Naive thymus-derived CD8-positive, alpha-beta T cell (primary cell): ENCODE measurements around the gene NUP85. TPM values are rescaled to one million over a fixed set of nuclear protein-coding genes. Genes with fewer than 3 reads are reported as not detected.
"Not testable (repeated sequence)": the region's sequence is repeated elsewhere in the genome, so short reads cannot be mapped to it uniquely, and the experiment has no call there.

Experiments used
- ATAC-seq, 2 donors: fragments of 150-1000 bp; cut with Tn5 transposase in 1 of 2; sonication (Bioruptor Pico), chemical (Tn5 transposase) in 1 of 2; 1 replicate in 1 of 2; 2 replicates in 1 of 2; pipeline ENCODE4 v1.10.0; 2021; ENCODE audit warnings: mild to moderate bottlenecking in 2 of 2, moderate library complexity in 2 of 2
- POLR2A ChIA-PET: fragments of 350-600 bp; sonication (Branson Sonifier 250); formaldehyde crosslinking; loops from one replicate; lab custom pipeline; 2021; ENCODE audit warnings: antibody characterized with exemption; lab: Charles Lee
- DNase-seq, 10 donors: peaks; one replicate each; pipeline versions ENCODE4 v3.0.0 to v3.0.0-alpha.2; 2020 to 2022
- H3K27ac Mint-ChIP-seq, 10 donors: one replicate each; pipeline ENCODE4 v1.8.0; 2020 to 2022; ENCODE audit warnings: mild to moderate bottlenecking in 10 of 10, mixed read lengths in 10 of 10, moderate library complexity in 4 of 10, inconsistent platforms in 1 of 10
- H3K27me3 Mint-ChIP-seq, 5 donors: one replicate each; pipeline ENCODE4 v1.8.0; 2021 to 2022; ENCODE audit warnings: mixed read lengths in 5 of 5
- H3K36me3 Mint-ChIP-seq, 3 donors: one replicate each; pipeline ENCODE4 v1.8.0; 2020 to 2022; ENCODE audit warnings: mixed read lengths in 3 of 3, mild to moderate bottlenecking in 2 of 3, inconsistent platforms in 1 of 3
- H3K4me1 Mint-ChIP-seq, 4 donors: one replicate each; pipeline ENCODE4 v1.8.0; 2021 to 2022; ENCODE audit warnings: mixed read lengths in 4 of 4
- H3K4me3 Mint-ChIP-seq, 10 donors: one replicate each; pipeline ENCODE4 v1.8.0; 2020 to 2022; ENCODE audit warnings: mild to moderate bottlenecking in 10 of 10, mixed read lengths in 10 of 10, moderate library complexity in 6 of 10, inconsistent platforms in 1 of 10
- H3K9me3 Mint-ChIP-seq, 9 donors: one replicate each; pipeline ENCODE4 v1.8.0; 2020 to 2022; ENCODE audit warnings: mixed read lengths in 9 of 9, mild to moderate bottlenecking in 3 of 9, inconsistent platforms in 1 of 9, moderate library complexity in 1 of 9
- polyA plus RNA-seq, 3 donors: library from polyadenylated mRNA; unstranded; fragments of 300-500 nt; fragmentation: Illumina TruSeq; gene quantifications; one replicate each; pipeline ENCODE4 v1.2.3, GENCODE V29; 2021
- total RNA-seq, 8 experiments: library from RNA in 2 of 8; stranded (reverse) in 2 of 8; gene quantifications; one replicate each; pipeline ENCODE4 v1.2.3 and lab custom pipeline; 2021 to 2026

NUP85 gene
- total RNA-seq (100 to 1,000 TPM; 150 to 155 TPM), polyA plus RNA-seq (10 to 100 TPM; 17.3 to 39.4 (median 21.4) TPM), total RNA-seq (lab: John Stamatoyannopoulos, UW) (35.9 to 129 (median 96.8) reads per million in 6 experiments)

- ATAC-seq = peak; percentile 85 to 87
- H3K36me3 Mint-ChIP-seq = peaks cover 0 to 20% (median 4%) of the 10 kb centered on the region in 3 donors
- POLR2A ChIA-PET = interaction anchor here (0.6 to 2.5 kb wide), 10 partner anchors 15 to 192 kb away, joined by 3 to 16 read pairs (median 4); partner anchors contain the start of genes ARMC7, GGA3, MRPS7 and SLC25A19
- H3K4me3 Mint-ChIP-seq = peak within 1 kb of the TSS; percentile 92 to 97 (median 96)
- H3K27ac Mint-ChIP-seq = peak within 1 kb of the TSS; percentile 98 to 100 (median 99)
- H3K27me3 Mint-ChIP-seq = no peaks in the 10 kb centered on the region
- no peaks in the 10 kb centered on the region for H3K9me3 Mint-ChIP-seq
- DNase-seq = peak; percentile 82 to 98 (median 92)
- peaks cover 11 to 40% (median 34%) of the 10 kb centered on the region in 4 donors for H3K4me1 Mint-ChIP-seq
Observed at GRCh38 chr17:75205037-75205792, at the start of gene NUP85. NUP85 (plus strand) TSS chr17:75205679; CDS start chr17:75205762, 83 bp downstream.

DNA sequence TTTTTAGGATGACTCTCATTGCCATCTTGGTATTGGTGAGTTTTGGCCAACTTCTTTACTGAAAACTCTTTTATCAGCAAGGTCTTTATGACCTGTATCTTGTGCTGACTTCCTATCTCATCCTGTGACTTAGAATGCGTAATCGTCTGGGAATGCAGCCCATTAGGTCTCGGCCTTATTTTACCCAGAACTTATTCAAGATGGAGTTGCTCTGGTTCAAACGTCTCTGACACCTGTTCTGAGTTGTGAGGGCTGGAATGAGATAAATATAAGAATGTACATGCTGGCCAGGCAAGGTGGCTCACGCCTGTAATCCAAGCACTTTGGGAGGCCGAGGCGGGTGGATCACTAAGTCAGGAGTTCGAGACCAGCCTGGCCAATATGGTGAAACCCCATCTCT lies 47.0 kb upstream of the NUP85 start:
- H3K4me1 Mint-ChIP-seq = peaks cover 3 to 16% (median 13%) of the 10 kb centered on the region in 4 donors
- not testable (repeated sequence) for H3K36me3 Mint-ChIP-seq, H3K4me3 Mint-ChIP-seq, DNase-seq, H3K27ac Mint-ChIP-seq, ATAC-seq, H3K27me3 Mint-ChIP-seq, H3K9me3 Mint-ChIP-seq
- POLR2A ChIA-PET = interaction anchor here (0.6 to 1.3 kb wide), 2 partner anchors 26 to 104 kb away, joined by 4 to 5 read pairs; partner anchors contain the start of genes GGA3 and MRPS7

- POLR2A ChIA-PET = interaction anchor here (0.6 to 1.3 kb wide), 3 partner anchors 24 to 103 kb away, joined by 3 to 5 read pairs (median 4); partner anchors contain the start of genes GGA3 and MRPS7
- no peak for ATAC-seq
- Mint-ChIP-seq H3K4me1 (peaks cover 1 to 15% (median 9%) of the 10 kb centered on the region in 4 donors), H3K9me3 (no peaks in the 10 kb centered on the region), H3K27me3 (peaks cover 0 to 2% (median 0%) of the 10 kb centered on the region in 5 donors), H3K4me3 (no peak overlapping the region), H3K36me3 (peaks cover 0 to 4% (median 0%) of the 10 kb centered on the region in 3 donors), H3K27ac (peak overlapping the region in 1 of 10 donors; percentile 61)
- DNase-seq = no peak
Observed at GRCh38 chr17:75159196-75160031, 46.1 kb upstream of the NUP85 start.

- Mint-ChIP-seq H3K4me3 (no peak overlapping the region), H3K4me1 (peaks cover 0 to 7% (median 2%) of the 10 kb centered on the region in 4 donors), H3K9me3 (no peaks in the 10 kb centered on the region), H3K27me3 (no peaks in the 10 kb centered on the region), H3K36me3 (peaks cover 0 to 8% (median 0%) of the 10 kb centered on the region in 3 donors), H3K27ac (peak overlapping the region in 1 of 10 donors; percentile 60)
- DNase-seq = no peak
- POLR2A ChIA-PET = interaction anchor here (1.0 kb wide), 1 partner anchor 23 kb away, joined by 3 read pairs; no protein-coding TSS in a partner anchor
- no peak for ATAC-seq
Observed at GRCh38 chr17:75160211-75160610, 45.3 kb upstream of the NUP85 start.

GRCh38 chr17:75163074-75163473 lies 42.4 kb upstream of the NUP85 start:
- H3K4me1 Mint-ChIP-seq = no peaks in the 10 kb centered on the region
- H3K4me3 Mint-ChIP-seq = no peak overlapping the region
- ATAC-seq (no peak), DNase-seq (no peak)
- H3K27me3 Mint-ChIP-seq = no peaks in the 10 kb centered on the region
- no peak overlapping the region for H3K27ac Mint-ChIP-seq
- peaks cover 0 to 36% (median 0%) of the 10 kb centered on the region in 3 donors for H3K36me3 Mint-ChIP-seq
- POLR2A ChIA-PET = no interaction called here
- no peaks in the 10 kb centered on the region for H3K9me3 Mint-ChIP-seq

- POLR2A ChIA-PET = interaction anchor here (0.7 to 1.5 kb wide), 3 partner anchors 11 to 111 kb away, joined by 3 to 8 read pairs (median 5); no protein-coding TSS in a partner anchor
- H3K27ac Mint-ChIP-seq = peak overlapping the region in 3 of 10 donors; percentile 13 to 55 (median 35)
- H3K4me1 Mint-ChIP-seq, ATAC-seq, H3K27me3 Mint-ChIP-seq, DNase-seq, H3K9me3 Mint-ChIP-seq, H3K4me3 Mint-ChIP-seq: not testable (repeated sequence)
- peaks cover 0 to 46% (median 2%) of the 10 kb centered on the region in 3 donors for H3K36me3 Mint-ChIP-seq
Observed at GRCh38 chr17:75164606-75165005, 40.9 kb upstream of the NUP85 start.

DNA sequence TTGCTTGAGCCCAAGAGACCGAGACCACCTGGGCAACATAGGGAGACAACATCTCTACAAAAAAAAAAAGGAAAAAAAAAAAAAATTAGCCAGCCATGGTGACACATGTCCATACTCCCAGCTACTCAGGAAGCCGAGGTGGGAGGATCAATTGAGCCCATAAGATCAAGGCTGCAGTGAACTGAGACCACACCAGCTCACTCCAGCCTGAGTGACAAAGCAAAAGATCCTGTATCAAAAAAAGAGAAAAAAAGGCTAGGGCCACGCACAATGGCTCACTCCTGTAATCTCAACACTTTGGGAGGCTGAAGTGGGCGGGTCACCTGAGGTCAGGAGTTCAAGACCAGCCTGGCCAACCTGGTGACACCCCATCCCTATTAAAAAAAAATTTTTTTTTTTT lies 36.5 kb upstream of the NUP85 start:
- Mint-ChIP-seq H3K27me3 (no peaks in the 10 kb centered on the region), H3K4me1 (peaks cover 3 to 22% (median 11%) of the 10 kb centered on the region in 4 donors), H3K27ac (peak overlapping the region in 1 of 10 donors; percentile 12), H3K4me3 (no peak overlapping the region), H3K36me3 (peaks cover 0 to 75% (median 10%) of the 10 kb centered on the region in 3 donors), H3K9me3 (no peaks in the 10 kb centered on the region)
- POLR2A ChIA-PET = interaction anchor here (0.8 to 2.5 kb wide), 3 partner anchors 14 to 55 kb away, joined by 3 to 8 read pairs (median 7); partner anchors contain the start of genes JPT1 and NT5C
- DNase-seq (no peak), ATAC-seq (no peak)

DNA sequence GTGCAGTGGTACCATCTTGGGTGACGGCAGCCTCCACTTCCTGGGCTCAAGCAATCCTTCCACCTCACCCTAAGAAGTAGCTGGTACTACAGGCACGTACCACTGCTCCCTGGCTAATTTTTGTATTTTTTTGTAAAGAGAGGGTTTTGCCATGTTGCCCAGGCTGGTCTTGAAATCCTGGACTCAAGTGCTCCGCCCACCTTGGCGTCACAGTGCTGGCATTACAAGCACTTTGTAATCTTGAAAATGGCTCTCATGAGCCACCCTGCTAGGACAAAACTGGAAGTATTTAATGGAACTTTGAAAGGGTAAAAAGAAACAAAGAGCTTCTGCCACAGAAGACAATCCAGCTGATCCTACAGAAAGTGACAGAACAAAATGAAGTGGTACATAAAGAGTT lies 32.0 kb upstream of the NUP85 start:
- POLR2A ChIA-PET = interaction anchor here (0.6 to 1.4 kb wide), 5 partner anchors 23 to 114 kb away, joined by 3 to 5 read pairs (median 3); no protein-coding TSS in a partner anchor
- Mint-ChIP-seq H3K4me1 (peaks cover 4 to 37% (median 22%) of the 10 kb centered on the region in 4 donors), H3K36me3 (peaks cover 0 to 76% (median 9%) of the 10 kb centered on the region in 3 donors), H3K4me3 (peak overlapping the region in 1 of 10 donors; percentile 30), H3K9me3 (no peaks in the 10 kb centered on the region), H3K27me3 (no peaks in the 10 kb centered on the region), H3K27ac (peak overlapping the region in 5 of 10 donors; percentile 9 to 67 (median 54))
- ATAC-seq = no peak
- DNase-seq = no peak

- H3K27me3 Mint-ChIP-seq = no peaks in the 10 kb centered on the region
- DNase-seq (no peak), ATAC-seq (no peak)
- no peak overlapping the region for H3K4me3 Mint-ChIP-seq
- peaks cover 4 to 48% (median 30%) of the 10 kb centered on the region in 4 donors for H3K4me1 Mint-ChIP-seq
- H3K36me3 Mint-ChIP-seq = peaks cover 0 to 84% (median 9%) of the 10 kb centered on the region in 3 donors
- no peak overlapping the region for H3K27ac Mint-ChIP-seq
- POLR2A ChIA-PET = interaction anchor here (1.0 kb wide), 1 partner anchor 61 kb away, joined by 3 read pairs; no protein-coding TSS in a partner anchor
- no peaks in the 10 kb centered on the region for H3K9me3 Mint-ChIP-seq
Observed at GRCh38 chr17:75174996-75175395, 30.5 kb upstream of the NUP85 start.

DNA sequence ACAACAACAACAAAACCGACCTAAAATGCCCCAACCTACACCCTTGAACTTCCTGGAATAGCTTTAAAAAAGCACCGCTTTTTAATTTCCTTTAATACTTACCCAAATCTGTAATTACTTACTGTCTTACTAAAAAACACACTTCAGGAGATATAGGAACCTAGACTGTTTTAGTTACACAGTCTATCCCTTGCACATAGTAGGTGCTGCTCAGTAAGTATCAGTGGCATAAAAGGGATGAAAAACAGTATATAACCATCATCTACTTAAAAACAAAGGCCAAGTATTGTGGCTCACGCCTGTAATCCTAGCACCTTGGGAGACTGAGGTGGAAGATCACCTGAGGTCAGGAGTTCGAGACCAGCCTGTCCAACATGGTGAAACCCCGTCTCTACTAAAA lies 28.9 kb upstream of the NUP85 start:
- H3K4me1 Mint-ChIP-seq = peaks cover 10 to 60% (median 40%) of the 10 kb centered on the region in 4 donors
- DNase-seq (no peak), ATAC-seq (no peak)
- H3K27me3 Mint-ChIP-seq = no peaks in the 10 kb centered on the region
- H3K4me3 Mint-ChIP-seq = no peak overlapping the region
- peaks cover 0 to 88% (median 9%) of the 10 kb centered on the region in 3 donors for H3K36me3 Mint-ChIP-seq
- no peaks in the 10 kb centered on the region for H3K9me3 Mint-ChIP-seq
- POLR2A ChIA-PET = no interaction called here
- peak overlapping the region in 1 of 10 donors; percentile 32 for H3K27ac Mint-ChIP-seq

DNA sequence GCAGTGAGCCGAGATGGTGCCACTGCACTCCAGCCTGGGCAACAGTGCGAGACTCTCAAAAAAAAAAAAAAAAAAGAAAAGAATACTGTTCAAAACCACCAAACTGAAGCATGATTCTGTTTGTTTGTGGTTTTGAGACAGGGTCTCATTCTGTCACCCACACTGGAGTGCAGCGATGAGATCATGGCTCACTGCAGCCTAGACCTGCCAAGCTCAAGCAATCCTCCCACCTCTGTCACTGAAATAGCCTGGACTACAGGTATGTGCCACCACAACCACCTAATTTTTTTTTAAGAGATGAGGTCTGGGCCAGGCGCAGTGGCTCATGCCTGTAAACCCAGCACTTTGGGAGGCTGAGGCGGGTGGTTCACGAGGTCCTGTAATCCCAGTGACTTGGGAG lies 27.0 kb upstream of the NUP85 start:
- H3K36me3 Mint-ChIP-seq = peaks cover 0 to 70% (median 4%) of the 10 kb centered on the region in 3 donors
- DNase-seq = no peak
- H3K9me3 Mint-ChIP-seq = no peaks in the 10 kb centered on the region
- POLR2A ChIA-PET = interaction anchor here (0.6 to 1.2 kb wide), 7 partner anchors 19 to 310 kb away, joined by 3 to 7 read pairs (median 4); partner anchors contain the start of gene ARMC7
- H3K4me1 Mint-ChIP-seq = peaks cover 11 to 57% (median 37%) of the 10 kb centered on the region in 4 donors
- no peak for ATAC-seq
- peak overlapping the region in 1 of 10 donors; percentile 34 for H3K27ac Mint-ChIP-seq
- H3K4me3 Mint-ChIP-seq = no peak overlapping the region
- H3K27me3 Mint-ChIP-seq = no peaks in the 10 kb centered on the region
